GM15510 (cell line): ENCODE measurements around the gene GPBAR1.

ENCODE experiments used
- POLR2A ChIP-seq: IDR thresholded peaks from 3 replicates; pipeline ENCODE4 v1.6.1; 2011; ENCODE audit warnings: borderline replicate concordance; ENCODE audit not compliant: insufficient read length; ENCODE audit errors: extremely low read depth

GPBAR1 gene

GRCh38 chr2:218260166-218260565, 649 bp upstream of the GPBAR1 start:
- no peak for TF ChIP-seq POLR2A

- no peak for TF ChIP-seq POLR2A
Measured at GRCh38 chr2:218261423-218262236, 815 bp downstream of the GPBAR1 start.

GRCh38 chr2:218262237-218262600, 1.4 kb downstream of the GPBAR1 start:
- TF ChIP-seq POLR2A = no peak

GRCh38 chr2:218262631-218263586, 2.1 kb downstream of the GPBAR1 start:
- TF ChIP-seq POLR2A = no peak

- no peak for TF ChIP-seq POLR2A
Measured at GRCh38 chr2:218263817-218264641, 3.2 kb downstream of the GPBAR1 start.

GRCh38 chr2:218264773-218265561, 4.2 kb downstream of the GPBAR1 start:
- no peak for TF ChIP-seq POLR2A

GRCh38 chr2:218265626-218266025, 4.8 kb downstream of the GPBAR1 start:
- no peak for TF ChIP-seq POLR2A

- TF ChIP-seq POLR2A = no peak
Measured at GRCh38 chr2:218266316-218266979, 5.6 kb downstream of the GPBAR1 start.

- no peak for TF ChIP-seq POLR2A
Measured at GRCh38 chr2:218267259-218267658, 6.4 kb downstream of the GPBAR1 start.

GRCh38 chr2:218269900-218270720, 9.3 kb downstream of the GPBAR1 start, which contains the start of the genes AAMP and PNKD:
AAMP (minus strand) TSS chr2:218270137; CDS start chr2:218270086, 51 bp downstream.
PNKD (plus strand) TSS chr2:218270519; CDS start chr2:218270536, 17 bp downstream.
- TF ChIP-seq POLR2A = peak; percentile 54

GRCh38 chr2:218270721-218271486, 10.1 kb downstream of the GPBAR1 start:
- TF ChIP-seq POLR2A = no peak

GRCh38 chr2:218271487-218271797, 10.6 kb downstream of the GPBAR1 start:
- no peak for TF ChIP-seq POLR2A

- peak; percentile 15 for TF ChIP-seq POLR2A
Measured at GRCh38 chr2:218271865-218272530, 11.2 kb downstream of the GPBAR1 start.
